Thoracic aorta (tissue), 2 donors: Measurements from ENCODE around the gene TNF. TPM values are rescaled to one million over a fixed set of nuclear protein-coding genes. Genes with fewer than 3 reads are reported as not detected.

Source experiments
- ATAC-seq: fragments of 150-250 bp; one replicate; pipeline ENCODE4 v1.8.0; 2017; ENCODE audit warnings: low read depth; ENCODE audit not compliant: insufficient number of reproducible peaks, low FRiP score
- DNase-seq: peaks from one replicate; pipeline ENCODE4 v3.0.0-alpha.2; 2020; ENCODE audit warnings: low spot score
- H3K27ac ChIP-seq, 2 donors: fragments of 200-600 bp; sonication (generic); 1 replicate in 1 of 2; 2 replicates in 1 of 2; pipeline ENCODE4 v1.5.1; 2016; ENCODE audit warnings: mild to moderate bottlenecking in 2 of 2, moderate library complexity in 2 of 2
- H3K27me3 ChIP-seq: fragments of 200-600 bp; sonication (generic); replicated peaks from 2 replicates; pipeline ENCODE4 v1.6.0; 2016; ENCODE audit warnings: mild to moderate bottlenecking; ENCODE audit not compliant: insufficient read depth
- H3K36me3 ChIP-seq: fragments of 200-600 bp; sonication (generic); one replicate; pipeline ENCODE4 v1.5.1; 2016
- H3K4me1 ChIP-seq, 2 donors: fragments of 200-600 bp; sonication (generic); 1 replicate in 1 of 2; 2 replicates in 1 of 2; pipeline versions ENCODE4 v1.5.1 to v1.6.0; 2016; ENCODE audit warnings: low read depth in 2 of 2, mild to moderate bottlenecking in 1 of 2; ENCODE audit not compliant: control insufficient read depth in 1 of 2
- H3K4me3 ChIP-seq: fragments of 200-600 bp; sonication (generic); 2 replicates; pipeline ENCODE4 v1.5.1; 2016; ENCODE audit warnings: mild to moderate bottlenecking
- H3K9me3 ChIP-seq: fragments of 200-600 bp; sonication (generic); 2 replicates; pipeline ENCODE4 v1.5.1; 2016
- total RNA-seq, 2 donors: library from RNA; depleted of rRNA; stranded (reverse); fragments of >200 nt; gene quantifications; one replicate each; pipeline versions ENCODE4 v1.1.0 to v1.2.3, GENCODE V29; 2016
- TF ChIP-seq, protein P1 (sequence below): fragments of 200-600 bp; sonication (generic); IDR thresholded peaks from one replicate; pipeline ENCODE4 v1.5.1; 2019; ENCODE audit warnings: antibody characterized with exemption

The TNF gene
- 1 to 10 TPM in 1 of 2 donors, under 1 TPM in 1; 0.71 to 3.2 TPM for total RNA-seq

DNA sequence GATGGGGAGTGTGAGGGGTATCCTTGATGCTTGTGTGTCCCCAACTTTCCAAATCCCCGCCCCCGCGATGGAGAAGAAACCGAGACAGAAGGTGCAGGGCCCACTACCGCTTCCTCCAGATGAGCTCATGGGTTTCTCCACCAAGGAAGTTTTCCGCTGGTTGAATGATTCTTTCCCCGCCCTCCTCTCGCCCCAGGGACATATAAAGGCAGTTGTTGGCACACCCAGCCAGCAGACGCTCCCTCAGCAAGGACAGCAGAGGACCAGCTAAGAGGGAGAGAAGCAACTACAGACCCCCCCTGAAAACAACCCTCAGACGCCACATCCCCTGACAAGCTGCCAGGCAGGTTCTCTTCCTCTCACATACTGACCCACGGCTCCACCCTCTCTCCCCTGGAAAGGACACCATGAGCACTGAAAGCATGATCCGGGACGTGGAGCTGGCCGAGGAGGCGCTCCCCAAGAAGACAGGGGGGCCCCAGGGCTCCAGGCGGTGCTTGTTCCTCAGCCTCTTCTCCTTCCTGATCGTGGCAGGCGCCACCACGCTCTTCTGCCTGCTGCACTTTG, at the start of gene TNF:
Gene TNF (plus strand): TSS at position 231 of the 567 bp plus-strand sequence. CDS start 177 bp downstream, at position 408.
- Histone ChIP-seq H3K4me1 (peaks cover under 1 to 1% of the 10 kb centered on the region in 2 donors), H3K36me3 (no peaks in the 10 kb centered on the region), H3K4me3 (peak within 1 kb of the TSS; percentile 67), H3K27ac (peak within 1 kb of the TSS in 1 of 2 donors; percentile 38), H3K9me3 (no peaks in the 10 kb centered on the region), H3K27me3 (no peaks in the 10 kb centered on the region)
- TF ChIP-seq, protein P1, sequence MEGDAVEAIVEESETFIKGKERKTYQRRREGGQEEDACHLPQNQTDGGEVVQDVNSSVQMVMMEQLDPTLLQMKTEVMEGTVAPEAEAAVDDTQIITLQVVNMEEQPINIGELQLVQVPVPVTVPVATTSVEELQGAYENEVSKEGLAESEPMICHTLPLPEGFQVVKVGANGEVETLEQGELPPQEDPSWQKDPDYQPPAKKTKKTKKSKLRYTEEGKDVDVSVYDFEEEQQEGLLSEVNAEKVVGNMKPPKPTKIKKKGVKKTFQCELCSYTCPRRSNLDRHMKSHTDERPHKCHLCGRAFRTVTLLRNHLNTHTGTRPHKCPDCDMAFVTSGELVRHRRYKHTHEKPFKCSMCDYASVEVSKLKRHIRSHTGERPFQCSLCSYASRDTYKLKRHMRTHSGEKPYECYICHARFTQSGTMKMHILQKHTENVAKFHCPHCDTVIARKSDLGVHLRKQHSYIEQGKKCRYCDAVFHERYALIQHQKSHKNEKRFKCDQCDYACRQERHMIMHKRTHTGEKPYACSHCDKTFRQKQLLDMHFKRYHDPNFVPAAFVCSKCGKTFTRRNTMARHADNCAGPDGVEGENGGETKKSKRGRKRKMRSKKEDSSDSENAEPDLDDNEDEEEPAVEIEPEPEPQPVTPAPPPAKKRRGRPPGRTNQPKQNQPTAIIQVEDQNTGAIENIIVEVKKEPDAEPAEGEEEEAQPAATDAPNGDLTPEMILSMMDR: no peak
- DNase-seq: no peak
- ATAC-seq: no peak

DNA sequence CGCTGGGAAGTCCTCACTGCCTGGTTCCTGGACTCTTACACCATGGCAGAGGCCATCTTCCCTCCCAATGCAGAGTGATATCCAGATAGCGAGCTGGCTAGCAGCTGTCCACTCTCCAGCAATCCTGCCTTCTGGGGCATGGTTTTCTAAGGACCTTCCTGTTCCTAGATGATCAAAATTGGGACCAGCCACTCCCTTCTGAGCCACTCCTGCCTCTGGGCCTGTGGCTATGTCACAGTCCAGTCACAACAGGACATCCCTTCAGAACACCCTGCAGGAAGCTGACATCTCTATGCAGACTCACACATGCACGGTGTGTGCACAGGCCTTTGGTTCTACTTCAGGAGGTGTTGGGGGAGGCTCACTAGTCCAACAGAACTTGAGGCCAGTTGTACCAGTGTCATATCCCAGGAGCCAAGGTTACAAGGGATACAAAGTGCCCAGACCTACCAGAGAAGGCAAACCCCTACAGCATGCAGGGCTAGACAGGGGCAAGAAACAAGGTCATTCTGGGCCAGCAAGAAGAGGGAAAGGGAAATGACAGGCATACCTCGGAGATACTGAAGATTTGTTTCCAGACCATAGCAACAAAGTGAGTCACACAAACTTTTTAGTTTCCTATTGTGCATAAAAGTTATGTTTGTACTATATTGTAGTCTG, 49.3 kb upstream of the TNF start:
- Histone ChIP-seq H3K9me3 (no peaks in the 10 kb centered on the region), H3K27ac (no peak overlapping the region), H3K27me3 (no peaks in the 10 kb centered on the region), H3K4me3 (no peak overlapping the region), H3K36me3 (peaks cover 15% of the 10 kb centered on the region), H3K4me1 (no peaks in the 10 kb centered on the region)
- DNase-seq: no peak
- no peak for ATAC-seq
- TF ChIP-seq, protein P1: no peak

DNA sequence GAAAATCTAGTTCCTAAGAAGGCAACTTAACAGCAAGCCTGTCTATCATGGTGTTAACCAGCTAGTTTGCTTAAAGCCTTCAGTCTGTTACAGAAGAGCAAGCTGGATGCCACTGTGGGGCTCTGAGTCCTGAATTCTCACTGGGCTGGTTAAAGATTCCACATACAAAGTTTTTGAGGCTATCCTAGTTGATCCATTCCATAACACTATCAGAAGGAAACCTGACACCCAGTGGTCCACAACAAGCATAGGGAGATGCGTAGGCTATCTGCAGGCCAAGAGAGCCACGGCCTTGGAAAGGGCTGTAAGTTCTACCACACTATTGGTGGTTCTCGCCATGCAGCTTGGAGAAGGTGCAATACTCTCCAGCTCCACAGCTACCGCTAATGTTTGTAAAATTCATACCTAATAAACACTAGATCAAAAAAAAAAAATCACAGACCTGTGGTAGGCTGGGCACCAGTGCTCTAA, 47.0 kb upstream of the TNF start:
- Histone ChIP-seq H3K27ac (no peak overlapping the region), H3K9me3 (no peaks in the 10 kb centered on the region), H3K4me3 (no peak overlapping the region), H3K36me3 (peaks cover 24% of the 10 kb centered on the region), H3K27me3 (no peaks in the 10 kb centered on the region), H3K4me1 (no peaks in the 10 kb centered on the region)
- DNase-seq (no peak), ATAC-seq (no peak)
- TF ChIP-seq, protein P1: no peak

DNA sequence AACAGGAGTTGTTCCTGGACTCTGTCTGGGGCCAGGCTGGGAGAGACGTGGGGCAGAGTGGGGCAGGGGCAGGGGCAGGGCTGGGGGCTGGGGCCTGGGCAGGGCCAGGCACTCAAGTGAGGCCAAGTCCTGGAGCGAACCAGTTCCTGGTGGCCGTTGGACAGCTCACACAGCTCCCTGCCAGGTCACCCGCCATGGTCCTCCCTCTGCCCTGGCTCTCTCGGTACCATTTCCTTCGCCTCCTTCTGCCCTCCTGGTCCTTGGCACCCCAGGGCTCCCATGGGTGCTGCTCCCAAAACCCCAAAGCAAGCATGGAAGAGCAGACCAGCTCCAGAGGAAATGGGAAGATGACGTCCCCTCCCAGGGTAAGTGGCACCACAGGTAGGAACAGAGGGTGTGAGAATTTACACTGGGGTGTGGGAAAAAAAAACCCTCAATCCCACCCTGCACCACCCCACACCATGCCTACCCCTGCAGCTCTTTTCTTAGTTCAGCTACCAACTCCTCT, 46.5 kb upstream of the TNF start, which contains the start of gene MCCD1:
Gene MCCD1 (plus strand): TSS at position 142 of the 508 bp plus-strand sequence. CDS start 53 bp downstream, at position 195.
- Histone ChIP-seq H3K4me3 (no peak within 1 kb of the TSS), H3K9me3 (no peaks in the 10 kb centered on the region), H3K36me3 (peaks cover 28% of the 10 kb centered on the region), H3K27ac (no peak within 1 kb of the TSS), H3K27me3 (no peaks in the 10 kb centered on the region), H3K4me1 (no peaks in the 10 kb centered on the region)
- TF ChIP-seq, protein P1: no peak
- DNase-seq (no peak), ATAC-seq (no peak)
